H1 (cell line): Measurements from ENCODE around the gene TLR4. TPM values are rescaled to one million over a fixed set of nuclear protein-coding genes. Genes with fewer than 3 reads are reported as not detected.

Experiments used
- CTCF ChIA-PET: fragments of 300-600 bp; sonication (Branson Sonifier 250); formaldehyde crosslinking; loops from one replicate; lab custom pipeline; 2021; ENCODE audit not compliant: partially characterized antibody; lab: Charles Lee
- POLR2A ChIA-PET: fragments of 300-600 bp; sonication (Branson Sonifier 250); formaldehyde crosslinking; loops from one replicate; lab custom pipeline; 2021; ENCODE audit warnings: inconsistent platforms; ENCODE audit not compliant: partially characterized antibody; lab: Charles Lee
- DNase-seq, 2 experiments: peaks; one replicate each; pipeline versions ENCODE4 v3.0.0 to v3.0.0-alpha.2; 2010 to 2022; ENCODE audit warnings: low spot score in 2 of 2, low read depth in 1 of 2, mixed read lengths in 1 of 2
- FAIRE-seq: peaks from 2 replicates; lab custom pipeline; 2011; peaks lifted over from hg19 to GRCh38; lab: Jason Lieb, UNC
- H2AFZ ChIP-seq: 2 replicates; pipeline ENCODE4 v1.8.1; 2012; ENCODE audit warnings: low read length, inconsistent platforms
- H2AK5ac ChIP-seq: 2 replicates; pipeline ENCODE4 v1.6.1; 2013; ENCODE audit warnings: low read depth, low read length
- H2BK120ac ChIP-seq: replicated peaks from 2 replicates; pipeline ENCODE3; 2013; ENCODE audit warnings: low read depth, low read length, inconsistent platforms
- H2BK12ac ChIP-seq: 2 replicates; pipeline ENCODE4 v1.6.1; 2013; ENCODE audit warnings: low read depth, low read length
- H2BK15ac ChIP-seq: 2 replicates; pipeline ENCODE4 v1.6.1; 2013; ENCODE audit warnings: low read length
- H2BK20ac ChIP-seq: 2 replicates; pipeline ENCODE4 v1.6.1; 2013; ENCODE audit warnings: low read length
- H2BK5ac ChIP-seq: 2 replicates; pipeline ENCODE4 v1.6.1; 2013; ENCODE audit warnings: low read depth, low read length
- H3K14ac ChIP-seq: 2 replicates; pipeline ENCODE4 v1.6.1; 2013; ENCODE audit warnings: inconsistent platforms; ENCODE audit not compliant: insufficient read length
- H3K18ac ChIP-seq: 2 replicates; pipeline ENCODE4 v1.6.1; 2013; ENCODE audit warnings: low read length; ENCODE audit errors: extremely low read depth
- H3K23ac ChIP-seq: 2 replicates; pipeline ENCODE4 v1.6.1; 2013; ENCODE audit warnings: inconsistent platforms; ENCODE audit not compliant: insufficient read length
- H3K23me2 ChIP-seq: 2 replicates; pipeline ENCODE4 v1.6.1; 2013; ENCODE audit warnings: low read depth, low read length
- H3K27ac ChIP-seq: 2 replicates; pipeline ENCODE4 v1.6.1; 2011; ENCODE audit warnings: low read depth, low read length, inconsistent platforms
- H3K27me3 ChIP-seq, 4 experiments: replicated peaks in 1 of 4; 1 replicate in 1 of 4; 2 replicates in 3 of 4; pipeline versions ENCODE4 v1.6.1 to v1.8.1; 2011 to 2013; ENCODE audit warnings: low read length in 3 of 4, mild to moderate bottlenecking in 3 of 4, inconsistent platforms in 2 of 4, mixed read lengths in 2 of 4, moderate library complexity in 1 of 4; ENCODE audit not compliant: control insufficient read depth in 3 of 4, insufficient read depth in 3 of 4; ENCODE audit errors: extremely low read depth in 1 of 4
- H3K36me3 ChIP-seq, 4 experiments: 2 replicates each; pipeline versions ENCODE4 v1.6.1 to v1.8.1; 2011 to 2013; ENCODE audit warnings: mild to moderate bottlenecking in 4 of 4, low read length in 3 of 4, moderate library complexity in 2 of 4, control low read depth in 1 of 4, inconsistent platforms in 1 of 4; ENCODE audit not compliant: insufficient read depth in 4 of 4, control insufficient read depth in 2 of 4
- H3K4ac ChIP-seq: replicated peaks from 2 replicates; pipeline ENCODE3; 2013; ENCODE audit warnings: low read length, low read depth, mixed read lengths, inconsistent platforms; ENCODE audit not compliant: insufficient read length
- H3K4me1 ChIP-seq, 4 experiments: replicated peaks in 1 of 4; 1 replicate in 1 of 4; 2 replicates in 3 of 4; pipeline versions ENCODE4 v1.6.1 to v1.8.1; 2011 to 2013; ENCODE audit warnings: low read length in 3 of 4, inconsistent platforms in 2 of 4, mixed read lengths in 1 of 4; ENCODE audit not compliant: insufficient read depth in 4 of 4, control insufficient read depth in 3 of 4
- H3K4me2 ChIP-seq, 2 experiments: 2 replicates each; pipeline versions ENCODE4 v1.6.1 to v1.8.1; 2011 to 2013; ENCODE audit warnings: low read depth in 2 of 2, low read length in 2 of 2, control low read depth in 1 of 2, inconsistent platforms in 1 of 2, mild to moderate bottlenecking in 1 of 2; ENCODE audit not compliant: insufficient read depth in 1 of 2
- H3K4me3 ChIP-seq, 4 experiments: fragments of 200-600, 300-600 bp in 1 of 4; sonication (generic), shearing (Covaris generic), sonication (Bioruptor Twin) in 1 of 4; 2 replicates each; pipeline versions ENCODE4 v1.5.1 to v1.8.1; 2011 to 2016; ENCODE audit warnings: low read length in 4 of 4, low read depth in 3 of 4, control low read depth in 2 of 4, inconsistent platforms in 2 of 4, mild to moderate bottlenecking in 2 of 4, mixed read lengths in 1 of 4, moderate library complexity in 1 of 4; ENCODE audit not compliant: insufficient read depth in 2 of 4; ENCODE audit errors: extremely low read depth in 1 of 4
- H3K56ac ChIP-seq: replicated peaks from 2 replicates; pipeline ENCODE3; 2013; ENCODE audit warnings: low read depth, mild to moderate bottlenecking, mixed read lengths, low read length, inconsistent platforms; ENCODE audit not compliant: insufficient read length
- H3K79me1 ChIP-seq: 2 replicates; pipeline ENCODE4 v1.6.1; 2013; ENCODE audit warnings: low read depth, low read length, control low read depth
- H3K79me2 ChIP-seq, 2 experiments: 2 replicates each; pipeline versions ENCODE4 v1.6.1 to v1.8.1; 2012 to 2013; ENCODE audit warnings: low read length in 2 of 2, mild to moderate bottlenecking in 2 of 2, inconsistent platforms in 1 of 2; ENCODE audit not compliant: insufficient read depth in 2 of 2, control insufficient read depth in 1 of 2
- H3K9ac ChIP-seq, 4 experiments: replicated peaks in 1 of 4; 1 replicate in 1 of 4; 2 replicates in 3 of 4; pipeline versions ENCODE4 v1.6.1 to v1.8.1; 2011 to 2013; ENCODE audit warnings: low read depth in 3 of 4, low read length in 3 of 4, control low read depth in 2 of 4, mild to moderate bottlenecking in 2 of 4, moderate library complexity in 2 of 4, inconsistent platforms in 1 of 4; ENCODE audit errors: extremely low read depth in 1 of 4
- H3K9me3 ChIP-seq, 2 experiments: 2 replicates each; pipeline versions ENCODE4 v1.6.1 to v1.8.1; 2012 to 2013; ENCODE audit warnings: mild to moderate bottlenecking in 2 of 2, moderate library complexity in 2 of 2, control low read depth in 1 of 2, inconsistent platforms in 1 of 2, low read depth in 1 of 2, low read length in 1 of 2, mixed read lengths in 1 of 2; ENCODE audit not compliant: insufficient read depth in 2 of 2
- H4K20me1 ChIP-seq, 2 experiments: replicated peaks in 1 of 2; 2 replicates each; pipeline versions ENCODE3 to v1.8.1; 2011 to 2013; ENCODE audit warnings: inconsistent platforms in 2 of 2, low read length in 2 of 2, mild to moderate bottlenecking in 1 of 2; ENCODE audit not compliant: insufficient read depth in 2 of 2, control insufficient read depth in 1 of 2
- H4K5ac ChIP-seq: 2 replicates; pipeline ENCODE4 v1.6.1; 2013; ENCODE audit warnings: low read length, low read depth, mixed read lengths, inconsistent platforms; ENCODE audit not compliant: insufficient read length
- H4K8ac ChIP-seq: 2 replicates; pipeline ENCODE4 v1.8.0; 2013; ENCODE audit warnings: mild to moderate bottlenecking, moderate library complexity, low read length, inconsistent platforms; ENCODE audit not compliant: insufficient read depth; ENCODE audit errors: extremely low read depth
- H4K91ac ChIP-seq: replicated peaks from 2 replicates; pipeline ENCODE3; 2013; ENCODE audit warnings: low read length, mixed read lengths, inconsistent platforms; ENCODE audit not compliant: insufficient read length
- BACH1 ChIP-seq: IDR thresholded peaks from 2 replicates; pipeline ENCODE4 v1.6.1; 2012; ENCODE audit warnings: low read length, improper control_type of control experiment
- CHD1 ChIP-seq: IDR thresholded peaks from 2 replicates; pipeline ENCODE4 v1.6.1; 2012; ENCODE audit warnings: low read depth, low read length, improper control_type of control experiment
- CTBP2 ChIP-seq: IDR thresholded peaks from 2 replicates; pipeline ENCODE4 v1.7.0; 2011; ENCODE audit warnings: borderline replicate concordance, mild to moderate bottlenecking, moderate library complexity, mixed read lengths, low read length; ENCODE audit not compliant: insufficient read depth, insufficient read length
- GTF2F1 ChIP-seq: IDR thresholded peaks from 2 replicates; pipeline ENCODE4 v1.6.1; 2012; ENCODE audit warnings: low read depth, low read length, improper control_type of control experiment, borderline replicate concordance
- RFX5 ChIP-seq: IDR thresholded peaks from 2 replicates; pipeline ENCODE4 v1.6.1; 2011; ENCODE audit warnings: low read depth, low read length, improper control_type of control experiment, borderline replicate concordance
- SRF ChIP-seq: IDR thresholded peaks from 2 replicates; pipeline ENCODE4 v1.6.1; 2011; ENCODE audit warnings: mild to moderate bottlenecking, low read depth, low read length, moderate library complexity
- TCF12 ChIP-seq: IDR thresholded peaks from 2 replicates; pipeline ENCODE4 v1.6.1; 2011; ENCODE audit warnings: low read depth, mild to moderate bottlenecking, low read length
- YY1 ChIP-seq: IDR thresholded peaks from 2 replicates; pipeline ENCODE4 v1.6.1; 2011; ENCODE audit warnings: low read depth, mild to moderate bottlenecking, low read length
- ZNF274 ChIP-seq: IDR thresholded peaks from 2 replicates; pipeline ENCODE4 v1.7.0; 2012; ENCODE audit warnings: low read length, borderline replicate concordance; ENCODE audit errors: extremely low read depth
- WGBS, 2 experiments: shearing (Covaris generic) in 1 of 2; methylation state at CpG; one replicate each; pipeline versions ENCODE4 v1.1.6 to v1.1.7; 2013 to 2015; ENCODE audit warnings: low lambda C conversion rate in 2 of 2, mixed read lengths in 2 of 2, inconsistent platforms in 1 of 2, low coverage in 1 of 2, missing lambda C conversion rate in 1 of 2; ENCODE audit not compliant: insufficient replicate concordance in 2 of 2, insufficient coverage in 1 of 2, insufficient read length in 1 of 2; ENCODE audit errors: extremely low coverage in 1 of 2, missing lambda C conversion rate in 1 of 2; 5-methylcytosine and 5-hydroxymethylcytosine counted together
- polyA plus RNA-seq, 7 experiments: library from polyadenylated mRNA; depleted of rRNA in 3 of 7; stranded (reverse) in 5 of 7; unstranded in 2 of 7; fragments of >200 nt in 5 of 7; fragments of 200-250 nt in 2 of 7; gene quantifications; 1 replicate in 5 of 7; 2 replicates in 1 of 7; 4 replicates in 1 of 7; pipeline versions ENCODE4 v1.2.1 to v1.2.3, GENCODE V29; 2011 to 2013; ENCODE audit warnings: missing spikeins in 2 of 7, mixed read lengths in 2 of 7
- total RNA-seq: library from RNA; stranded (reverse); fragmentation: NEBNext Ultra II Directional; extraction: Animal tissue kit (Norgen Biotek cat#: 25700); gene quantifications from 2 replicates; pipeline ENCODE4 v1.2.1, GENCODE V29; 2021
- TF ChIP-seq, protein P1 (sequence below): IDR thresholded peaks from 2 replicates; pipeline ENCODE4 v1.6.1; 2012; ENCODE audit warnings: inconsistent platforms
- TF ChIP-seq, protein P2 (sequence below): IDR thresholded peaks from 2 replicates; pipeline ENCODE4 v1.6.1; 2012; ENCODE audit warnings: low read length, inconsistent platforms
- TF ChIP-seq, protein P3 (sequence below): IDR thresholded peaks from 2 replicates; pipeline ENCODE4 v1.6.1; 2011; ENCODE audit warnings: low read length, improper control_type of control experiment

Gene TLR4
- total and polyA plus RNA-seq, 2 of the 8 experiments (the other 6 are each of a cell fraction or from before 2014, with no cell fraction given), result 0.02 to 0.17 TPM

DNA sequence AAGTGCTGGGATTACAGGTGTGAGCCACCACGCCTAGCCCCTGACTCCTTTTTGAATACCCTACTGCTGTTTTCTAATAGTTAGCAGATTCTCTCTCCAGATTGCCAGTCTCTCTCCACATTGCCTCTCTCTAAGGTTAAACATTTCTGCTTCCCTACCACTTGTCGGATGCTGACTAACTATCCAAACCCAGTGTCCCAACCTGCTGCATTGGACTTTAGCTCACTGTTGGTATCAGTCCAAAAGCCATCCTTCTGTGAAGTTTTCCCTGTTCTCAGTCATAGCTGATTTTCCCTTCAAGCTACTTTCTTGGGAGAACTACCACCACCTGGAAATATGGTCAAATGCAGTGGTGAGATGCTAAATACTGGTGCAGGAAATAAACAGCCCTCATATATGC, 48.7 kb downstream of the TLR4 start:
- Histone ChIP-seq H3K18ac (no peak overlapping the region), H3K23me2 (no peaks in the 10 kb centered on the region), H2BK120ac (no peak overlapping the region), H3K27me3 (no peaks in the 10 kb centered on the region), H2BK20ac (no peak overlapping the region), H2AK5ac (no peak overlapping the region), H3K56ac (no peak overlapping the region), H2BK5ac (no peak overlapping the region), H4K20me1 (no peaks in the 10 kb centered on the region), H3K79me2 (no peaks in the 10 kb centered on the region), H4K8ac (no peak overlapping the region), H3K4me1 (no peaks in the 10 kb centered on the region; a peak in 1 of 7 replicates), H3K4ac (no peak overlapping the region), H4K5ac (no peak overlapping the region), H3K9ac (no peak overlapping the region), H3K4me3 (no peak overlapping the region), H3K79me1 (no peaks in the 10 kb centered on the region), H2BK12ac (no peak overlapping the region), H3K36me3 (no peaks in the 10 kb centered on the region), H2BK15ac (no peak overlapping the region), H4K91ac (no peak overlapping the region), H2AFZ (no peak overlapping the region), H3K23ac (no peak overlapping the region), H3K4me2 (no peak overlapping the region), H3K27ac (no peak overlapping the region), H3K14ac (no peak overlapping the region), H3K9me3 (no peaks in the 10 kb centered on the region)
- FAIRE-seq (no peak), DNase-seq (no peak)
- ChIA-PET CTCF (no interaction called here), POLR2A (no interaction called here)
- 91% methylated on average over 2 of the region's 2 CpGs; no CpG with 5 or more reads in 1 of the 2 experiments for WGBS, 2 experiments
- no peak for TF ChIP-seq CTBP2
- no peak for TF ChIP-seq GTF2F1
- TF ChIP-seq, protein P1, sequence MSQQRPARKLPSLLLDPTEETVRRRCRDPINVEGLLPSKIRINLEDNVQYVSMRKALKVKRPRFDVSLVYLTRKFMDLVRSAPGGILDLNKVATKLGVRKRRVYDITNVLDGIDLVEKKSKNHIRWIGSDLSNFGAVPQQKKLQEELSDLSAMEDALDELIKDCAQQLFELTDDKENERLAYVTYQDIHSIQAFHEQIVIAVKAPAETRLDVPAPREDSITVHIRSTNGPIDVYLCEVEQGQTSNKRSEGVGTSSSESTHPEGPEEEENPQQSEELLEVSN, result no peak
- TF ChIP-seq, protein P2, sequence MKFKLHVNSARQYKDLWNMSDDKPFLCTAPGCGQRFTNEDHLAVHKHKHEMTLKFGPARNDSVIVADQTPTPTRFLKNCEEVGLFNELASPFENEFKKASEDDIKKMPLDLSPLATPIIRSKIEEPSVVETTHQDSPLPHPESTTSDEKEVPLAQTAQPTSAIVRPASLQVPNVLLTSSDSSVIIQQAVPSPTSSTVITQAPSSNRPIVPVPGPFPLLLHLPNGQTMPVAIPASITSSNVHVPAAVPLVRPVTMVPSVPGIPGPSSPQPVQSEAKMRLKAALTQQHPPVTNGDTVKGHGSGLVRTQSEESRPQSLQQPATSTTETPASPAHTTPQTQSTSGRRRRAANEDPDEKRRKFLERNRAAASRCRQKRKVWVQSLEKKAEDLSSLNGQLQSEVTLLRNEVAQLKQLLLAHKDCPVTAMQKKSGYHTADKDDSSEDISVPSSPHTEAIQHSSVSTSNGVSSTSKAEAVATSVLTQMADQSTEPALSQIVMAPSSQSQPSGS, result no peak
- TF ChIP-seq RFX5, result no peak
- no peak for TF ChIP-seq CHD1
- TF ChIP-seq, protein P3, sequence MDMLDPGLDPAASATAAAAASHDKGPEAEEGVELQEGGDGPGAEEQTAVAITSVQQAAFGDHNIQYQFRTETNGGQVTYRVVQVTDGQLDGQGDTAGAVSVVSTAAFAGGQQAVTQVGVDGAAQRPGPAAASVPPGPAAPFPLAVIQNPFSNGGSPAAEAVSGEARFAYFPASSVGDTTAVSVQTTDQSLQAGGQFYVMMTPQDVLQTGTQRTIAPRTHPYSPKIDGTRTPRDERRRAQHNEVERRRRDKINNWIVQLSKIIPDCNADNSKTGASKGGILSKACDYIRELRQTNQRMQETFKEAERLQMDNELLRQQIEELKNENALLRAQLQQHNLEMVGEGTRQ, result no peak
- no peak for TF ChIP-seq YY1
- no peak for TF ChIP-seq TCF12
- TF ChIP-seq ZNF274, result no peak
- TF ChIP-seq BACH1, result no peak
- TF ChIP-seq SRF, result no peak
